Uterus (tissue), 4 donors: ENCODE data around the gene WDR5B. TPM values are rescaled to one million over a fixed set of nuclear protein-coding genes. Genes with fewer than 3 reads are reported as not detected.
A peak's percentile ranks its signal among the peaks of the same experiment; 100 is the strongest.

Experiments
- DNase-seq, 2 donors: peaks; one replicate each; pipeline ENCODE4 v3.0.0-alpha.2; 2019 to 2020
- H3K27ac ChIP-seq, 2 donors: fragments of 200-600 bp; sonication (generic); 1 replicate in 1 of 2; 2 replicates in 1 of 2; pipeline ENCODE4 v1.5.1; 2016 to 2018
- H3K27me3 ChIP-seq, 2 donors: fragments of 200-600 bp; sonication (generic); one replicate each; pipeline ENCODE4 v1.5.1; 2018 to 2019; ENCODE audit warnings: control low read depth in 1 of 2
- H3K36me3 ChIP-seq, 2 donors: fragments of 200-600 bp; sonication (generic); one replicate each; pipeline ENCODE4 v1.5.1; 2019; ENCODE audit warnings: control low read depth in 1 of 2
- H3K4me1 ChIP-seq, 2 donors: fragments of 200-600 bp; sonication (generic); one replicate each; pipeline ENCODE4 v1.5.1; 2018 to 2019; ENCODE audit warnings: control low read depth in 1 of 2
- H3K4me3 ChIP-seq, 2 donors: fragments of 200-600 bp; sonication (generic); 1 replicate in 1 of 2; 2 replicates in 1 of 2; pipeline ENCODE4 v1.5.1; 2018 to 2019; ENCODE audit warnings: mild to moderate bottlenecking in 1 of 2
- H3K9me3 ChIP-seq, 2 donors: fragments of 200-600 bp; sonication (generic); one replicate each; pipeline ENCODE4 v1.5.1; 2019; ENCODE audit warnings: control low read depth in 1 of 2
- CTCF ChIP-seq, 4 experiments: fragments of 200-600 bp in 2 of 4; fragments of 450-650 bp in 2 of 4; sonication (generic) in 2 of 4; IDR thresholded peaks; one replicate each; pipeline ENCODE4 v1.5.1; 2016 to 2019; ENCODE audit warnings: antibody characterized with exemption in 4 of 4, mild to moderate bottlenecking in 2 of 4, moderate library complexity in 1 of 4
- POLR2A ChIP-seq, 2 donors: fragments of 450-650 bp; IDR thresholded peaks; one replicate each; pipeline ENCODE4 v1.6.1; 2016; ENCODE audit warnings: antibody characterized with exemption in 2 of 2, mild to moderate bottlenecking in 1 of 2, moderate library complexity in 1 of 2
- intact Hi-C: fragments of 100-400 bp; cut with DNase I; formaldehyde crosslinking; loops from one replicate; pipeline ENCODE4 v1.15.1; 2023; ENCODE audit warnings: low total_unique reads
- total RNA-seq, 4 donors: library from RNA; depleted of rRNA in 3 of 4; stranded (reverse); fragments of >200 nt in 3 of 4; gene quantifications; one replicate each; pipeline versions ENCODE4 v1.1.0 to v1.2.4, GENCODE V29; 2014 to 2023
- donor health status: DM: yes; HTN: yes; CAD: no.

The WDR5B gene
- total RNA-seq, result 1 to 10 TPM; 2.4 to 9.8 (median 4.7) TPM

GRCh38 chr3:122415762-122416654, at the start of gene WDR5B:
WDR5B (minus strand) TSS chr3:122416062; CDS start chr3:122415528, 534 bp downstream.
- Histone ChIP-seq H3K36me3 (no peaks in the 10 kb centered on the region), H3K4me3 (peak within 1 kb of the TSS; percentile 76 to 86), H3K27me3 (no peaks in the 10 kb centered on the region), H3K27ac (peak within 1 kb of the TSS; percentile 87 to 89), H3K4me1 (peaks cover 6% of the 10 kb centered on the region in 2 donors), H3K9me3 (no peaks in the 10 kb centered on the region)
- intact Hi-C loops, result no loop called here
- peak; percentile 98 for DNase-seq
- TF ChIP-seq POLR2A (IDR thresholded peaks at IDR 0.05) (peak; percentile 81 to 84), CTCF (IDR thresholded peaks at IDR 0.05) (peak in 1 of 4 experiments; percentile 19)

- H3K9me3 ChIP-seq, result no peaks in the 10 kb centered on the region
- TF ChIP-seq CTCF (IDR thresholded peaks at IDR 0.05) (no peak), POLR2A (IDR thresholded peaks at IDR 0.05) (no peak)
- no peaks in the 10 kb centered on the region for H3K4me1 ChIP-seq
- intact Hi-C loops, result no loop called here
- DNase-seq, result no peak
- H3K27me3 ChIP-seq, result no peaks in the 10 kb centered on the region
- no peaks in the 10 kb centered on the region for H3K36me3 ChIP-seq
- no peak overlapping the region for H3K4me3 ChIP-seq
- H3K27ac ChIP-seq, result no peak overlapping the region
Observed at GRCh38 chr3:122464659-122465058, 48.8 kb upstream of the WDR5B start.

GRCh38 chr3:122462406-122462805, 46.5 kb upstream of the WDR5B start:
- Histone ChIP-seq H3K27me3 (no peaks in the 10 kb centered on the region), H3K36me3 (no peaks in the 10 kb centered on the region), H3K4me1 (no peaks in the 10 kb centered on the region), H3K9me3 (no peaks in the 10 kb centered on the region), H3K4me3 (no peak overlapping the region), H3K27ac (no peak overlapping the region)
- TF ChIP-seq CTCF (IDR thresholded peaks at IDR 0.05), result no peak
- no peak for TF ChIP-seq POLR2A (IDR thresholded peaks at IDR 0.05)
- intact Hi-C loops, result no loop called here
- DNase-seq, result no peak

- H3K36me3 ChIP-seq, result no peaks in the 10 kb centered on the region
- no peak overlapping the region for H3K4me3 ChIP-seq
- TF ChIP-seq POLR2A (IDR thresholded peaks at IDR 0.05) (no peak), CTCF (IDR thresholded peaks at IDR 0.05) (no peak)
Observed at GRCh38 chr3:122461806-122462205, 45.9 kb upstream of the WDR5B start.

GRCh38 chr3:122458992-122459391, 43.1 kb upstream of the WDR5B start:
- Histone ChIP-seq H3K4me3 (no peak overlapping the region), H3K4me1 (no peaks in the 10 kb centered on the region), H3K27ac (no peak overlapping the region), H3K27me3 (no peaks in the 10 kb centered on the region), H3K9me3 (no peaks in the 10 kb centered on the region), H3K36me3 (no peaks in the 10 kb centered on the region)
- TF ChIP-seq POLR2A (IDR thresholded peaks at IDR 0.05), result no peak
- peak; percentile 29 to 41 (median 32) for TF ChIP-seq CTCF (IDR thresholded peaks at IDR 0.05)
- DNase-seq, result no peak
- intact Hi-C loops, result no loop called here

More at GRCh38 chr3:122461806-122462205, 45.9 kb upstream of the WDR5B start:
- no peaks in the 10 kb centered on the region for H3K4me1 ChIP-seq
- H3K27ac ChIP-seq, result no peak overlapping the region
- no peak for DNase-seq
- H3K9me3 ChIP-seq, result no peaks in the 10 kb centered on the region
- intact Hi-C loops, result no loop called here
- no peaks in the 10 kb centered on the region for H3K27me3 ChIP-seq
